ENCODE data around the gene CCDC85C.

Gene CCDC85C

DNA sequence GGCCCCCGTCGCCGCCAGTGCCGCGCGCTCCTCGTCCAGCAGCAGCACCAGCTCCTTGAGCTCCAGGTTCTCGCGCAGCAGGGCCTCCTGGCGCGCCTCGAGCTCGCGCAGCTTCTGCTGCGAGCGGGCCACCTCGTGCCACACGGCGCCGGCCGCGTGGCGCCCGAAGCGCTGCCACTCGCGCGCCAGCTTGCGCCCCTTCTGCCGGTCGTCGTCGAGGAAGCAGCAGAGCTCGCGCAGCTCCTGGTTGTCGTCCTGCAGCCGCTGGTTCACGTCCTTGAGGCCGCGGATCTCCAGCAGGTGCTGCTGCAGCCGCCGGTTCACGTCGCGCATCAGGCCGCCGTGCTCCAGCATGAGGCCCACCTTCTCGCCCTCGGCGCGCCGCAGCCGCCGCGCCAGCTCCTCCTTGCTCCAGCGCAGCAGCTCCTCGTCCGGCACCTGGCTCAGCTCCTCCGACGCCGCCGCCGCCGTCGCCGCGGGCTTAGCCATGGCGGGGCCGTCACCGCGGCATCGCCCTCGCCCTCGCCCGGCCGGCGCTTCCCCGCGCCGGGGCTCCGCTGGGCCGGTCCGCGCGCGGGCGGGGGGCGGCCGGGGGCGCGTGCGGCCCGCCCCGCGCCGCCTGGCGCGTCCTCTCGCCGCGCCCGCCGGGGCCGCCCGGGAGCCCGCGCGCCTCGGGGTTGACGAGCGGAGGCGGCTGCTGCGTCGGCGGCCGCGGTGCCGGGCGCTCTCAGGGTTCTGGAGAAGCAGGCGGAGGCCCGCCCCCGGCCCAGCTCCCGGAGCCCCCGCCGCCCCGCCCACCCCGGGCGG is at the start of gene CCDC85C:
CCDC85C (minus strand) TSS at position 737 of the 807 bp plus-strand sequence; CDS start at position 489, 248 bp downstream.
- peak; percentile 48 for DNase-seq (ENCODE audit: low read depth)
- H3K4me3 ChIP-seq (replicated peaks; ENCODE audit: low read depth, low read length) = peak within 1 kb of the TSS; percentile 70
- no peak for TF ChIP-seq CTCF (IDR thresholded peaks at IDR 0.05; ENCODE audit: low read length, missing control alignments)

GRCh38 chr14:99651953-99652746 is 48.1 kb upstream of the CCDC85C start:
- DNase-seq (ENCODE audit: low read depth) = no peak
- H3K4me3 ChIP-seq (replicated peaks; ENCODE audit: low read depth, low read length) = no peak overlapping the region
- TF ChIP-seq CTCF (IDR thresholded peaks at IDR 0.05; ENCODE audit: low read length, missing control alignments) = no peak

GRCh38 chr14:99650189-99650588 is 46.2 kb upstream of the CCDC85C start:
- no peak overlapping the region for H3K4me3 ChIP-seq (replicated peaks; ENCODE audit: low read depth, low read length)
- DNase-seq (ENCODE audit: low read depth) = no peak
- TF ChIP-seq CTCF (IDR thresholded peaks at IDR 0.05; ENCODE audit: low read length, missing control alignments) = no peak

DNA sequence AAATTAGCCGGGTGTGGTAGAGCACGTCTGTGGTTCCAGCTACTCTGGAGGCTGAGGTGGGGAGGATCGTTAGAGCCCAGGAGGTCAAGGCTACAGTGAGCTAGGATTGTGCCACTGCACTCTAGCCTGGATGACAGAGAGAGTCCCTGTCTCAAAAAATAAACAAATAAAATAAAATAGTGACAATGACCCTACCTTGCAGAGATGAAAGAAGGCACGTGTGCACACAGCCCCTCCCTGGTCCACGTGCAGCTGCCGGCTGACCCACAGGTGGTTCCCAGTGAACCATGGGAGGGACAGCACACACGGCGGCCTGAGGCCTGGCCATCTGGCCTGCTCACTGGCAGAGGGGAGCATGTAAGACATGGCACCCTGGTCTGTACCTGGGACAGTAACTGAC is 45.6 kb upstream of the CCDC85C start:
- no peak for TF ChIP-seq CTCF (IDR thresholded peaks at IDR 0.05; ENCODE audit: low read length, missing control alignments)
- no peak overlapping the region for H3K4me3 ChIP-seq (replicated peaks; ENCODE audit: low read depth, low read length)
- no peak for DNase-seq (ENCODE audit: low read depth)

GRCh38 chr14:99649219-99649618 is 45.2 kb upstream of the CCDC85C start:
- peak; percentile 36 for DNase-seq (ENCODE audit: low read depth)

More at GRCh38 chr14:99649219-99649618, 45.2 kb upstream of the CCDC85C start:
- H3K4me3 ChIP-seq (replicated peaks; ENCODE audit: low read depth, low read length) = no peak overlapping the region
- no peak for TF ChIP-seq CTCF (IDR thresholded peaks at IDR 0.05; ENCODE audit: low read length, missing control alignments)
